ENCODE data around the gene ITIH1. TPM values are rescaled to one million over a fixed set of nuclear protein-coding genes. Genes with fewer than 3 reads are reported as not detected.

The ITIH1 gene
- total RNA-seq, 1 donor from 2014 or later = not detected

DNA sequence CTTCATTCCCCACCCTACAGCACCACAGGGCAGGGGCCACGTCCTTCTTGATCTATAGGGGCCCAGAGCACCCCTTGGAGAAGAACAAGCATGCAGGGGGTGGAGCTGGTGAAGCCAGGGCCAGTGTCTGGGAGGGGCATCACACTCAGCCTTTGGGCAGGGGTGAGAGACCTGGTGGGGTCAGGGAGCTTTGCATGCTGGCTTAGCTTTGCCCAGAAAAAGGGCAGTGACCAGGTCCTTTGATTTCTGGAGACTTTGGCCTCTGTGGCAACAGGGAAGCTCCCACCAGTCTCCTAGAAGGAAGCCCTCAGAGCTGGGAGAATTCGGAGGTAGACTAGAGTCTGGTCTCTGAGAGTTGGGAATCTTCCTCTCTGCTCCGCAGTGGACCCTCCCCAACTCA lies 52.1 kb downstream of the ITIH1 start:
- DNase-seq (ENCODE audit: missing footprints) (peak; percentile 3), ATAC-seq (no peak)
- intact Hi-C loops (cut with DNase I) = no loop called here

- DNase-seq (ENCODE audit: missing footprints) = peak; percentile 49
- intact Hi-C loops (cut with DNase I) = no loop called here
- ATAC-seq = no peak
Observed at GRCh38 chr3:52829906-52830463, 52.6 kb downstream of the ITIH1 start.

GRCh38 chr3:52830535-52831258 lies 53.3 kb downstream of the ITIH1 start, which contains the start of gene ITIH4:
TSS of gene ITIH4 (minus strand) at chr3:52830672. CDS start at chr3:52830642, 30 bp downstream.
- DNase-seq (ENCODE audit: missing footprints) (peak; percentile 46), ATAC-seq (no peak)
- intact Hi-C loops (cut with DNase I) = no loop called here

GRCh38 chr3:52831500-52832301 lies 54.3 kb downstream of the ITIH1 start:
- intact Hi-C loops (cut with DNase I) = no loop called here
- DNase-seq (ENCODE audit: missing footprints) (peak; percentile 69), ATAC-seq (peak; percentile 11)

GRCh38 chr3:52833202-52833601 lies 55.8 kb downstream of the ITIH1 start:
- intact Hi-C loops (cut with DNase I) = no loop called here

DNA sequence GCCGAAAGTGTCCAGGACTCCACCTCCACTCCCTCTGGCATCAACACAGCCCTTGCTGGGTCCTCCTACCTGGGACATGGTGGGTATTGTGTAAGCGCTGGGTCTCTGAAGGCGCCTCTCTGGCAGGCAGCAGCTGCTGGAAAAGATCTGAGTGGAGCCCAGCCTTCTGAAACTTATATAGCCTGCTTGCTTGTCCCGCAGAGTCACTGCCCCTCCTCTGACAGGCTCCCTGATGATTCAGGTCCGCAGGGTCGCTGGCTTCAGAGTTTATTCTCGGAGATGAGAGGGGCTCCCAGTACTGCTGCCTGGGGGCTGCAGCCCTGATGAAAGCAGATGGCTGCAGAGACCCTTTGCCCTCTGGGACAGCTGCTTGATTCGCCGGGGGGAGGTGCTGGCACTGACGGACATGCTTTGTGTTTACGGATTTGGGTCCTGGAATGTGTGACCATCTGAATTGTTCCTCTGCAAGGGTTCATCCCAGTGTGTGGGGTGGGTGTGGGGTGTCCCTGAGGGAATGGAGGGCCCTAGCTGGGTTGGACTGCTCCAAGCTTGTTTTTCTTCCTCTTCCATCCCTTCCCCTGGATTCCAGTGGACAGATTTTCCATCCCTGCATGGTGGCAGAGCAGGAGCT lies 57.6 kb downstream of the ITIH1 start, which contains the start of gene MUSTN1:
TSS of gene MUSTN1 (minus strand) at position 149 of the 631 bp plus-strand sequence. CDS start at position 78, 71 bp downstream.
- DNase-seq (ENCODE audit: missing footprints) = no peak

More at GRCh38 chr3:52833202-52833601, 55.8 kb downstream of the ITIH1 start:
- no peak for ATAC-seq
- DNase-seq (ENCODE audit: missing footprints) = peak; percentile 37

GRCh38 chr3:52835766-52836470 lies 58.5 kb downstream of the ITIH1 start:
- intact Hi-C loops (cut with DNase I) = no loop called here
- no peak for DNase-seq (ENCODE audit: missing footprints)
- ATAC-seq = peak; percentile 67

More for the DNA sequence above, 57.6 kb downstream of the ITIH1 start, which contains the start of gene MUSTN1:
- peak; percentile 62 for ATAC-seq
- intact Hi-C loops (cut with DNase I) = no loop called here

DNA sequence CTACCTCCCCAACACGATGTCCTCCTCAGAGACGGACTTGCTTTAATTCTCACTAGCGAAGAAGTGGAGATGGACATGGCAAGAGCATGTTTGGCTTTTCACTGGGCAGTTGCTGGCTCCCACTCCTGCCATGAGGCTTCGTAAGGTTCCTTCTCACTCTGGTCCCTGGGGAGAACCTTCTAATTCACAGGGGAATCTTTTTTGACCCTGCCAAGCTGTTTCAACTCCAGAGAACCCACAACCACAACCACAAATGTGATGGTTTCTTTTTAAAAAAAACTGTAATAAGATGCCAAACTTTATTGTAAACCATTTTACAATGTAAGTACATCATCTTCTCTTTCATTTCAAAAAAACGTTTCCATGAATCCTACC lies 59.1 kb downstream of the ITIH1 start:
- no peak for DNase-seq (ENCODE audit: missing footprints)
- intact Hi-C loops (cut with DNase I) = no loop called here

DNA sequence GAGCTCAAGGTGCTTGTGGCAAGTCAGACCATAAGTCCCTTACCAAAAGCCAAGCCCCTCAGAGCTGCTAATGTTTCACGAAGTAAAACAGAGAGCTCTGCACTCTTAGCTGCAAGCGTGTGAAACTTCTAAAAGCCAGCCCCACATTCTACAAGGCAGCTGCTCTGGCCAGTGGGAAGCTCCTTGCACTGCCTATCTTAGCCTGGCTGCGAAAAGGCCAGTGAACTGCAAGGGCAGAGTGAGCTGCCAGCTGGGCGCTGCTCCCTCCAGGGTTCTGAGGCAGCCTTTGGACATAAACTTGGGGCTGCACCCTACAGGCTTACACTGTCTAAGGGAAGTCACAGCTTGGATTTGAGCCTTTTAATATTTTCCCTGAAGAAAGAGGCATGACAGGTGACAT lies 59.6 kb downstream of the ITIH1 start:
- intact Hi-C loops (cut with DNase I) = no loop called here
- ATAC-seq (no peak), DNase-seq (ENCODE audit: missing footprints) (no peak)

More for the DNA sequence above, 59.1 kb downstream of the ITIH1 start:
- no peak for ATAC-seq

GRCh38 chr3:52838561-52839267 lies 61.3 kb downstream of the ITIH1 start:
- ATAC-seq (no peak), DNase-seq (ENCODE audit: missing footprints) (peak; percentile 18)
- intact Hi-C loops (cut with DNase I) = no loop called here

GRCh38 chr3:52839268-52839575 lies 61.8 kb downstream of the ITIH1 start:
- intact Hi-C loops (cut with DNase I) = no loop called here
- no peak for ATAC-seq
- peak; percentile 56 for DNase-seq (ENCODE audit: missing footprints)

- peak; percentile 63 for DNase-seq (ENCODE audit: missing footprints)
- intact Hi-C loops (cut with DNase I) = no loop called here
- no peak for ATAC-seq
Observed at GRCh38 chr3:52839892-52840545, 62.6 kb downstream of the ITIH1 start.

- ATAC-seq (no peak), DNase-seq (ENCODE audit: missing footprints) (peak; percentile 56)
Observed at GRCh38 chr3:52841211-52841980, 64.0 kb downstream of the ITIH1 start.

More at GRCh38 chr3:52841211-52841980, 64.0 kb downstream of the ITIH1 start:
- intact Hi-C loops (cut with DNase I) = no loop called here

All from Right ventricle myocardium inferior (tissue), 1 donor.